ENCODE measurements around the gene FCGR2B.
A peak's percentile ranks its signal among the peaks of the same experiment; 100 is the strongest.
"Not testable (repeated sequence)": the region's sequence is repeated elsewhere in the genome, so short reads cannot be mapped to it uniquely, and the experiment has no call there.

The FCGR2B gene

GRCh38 chr1:161722406-161722805 is 59.5 kb downstream of the FCGR2B start:
- CTCF ChIA-PET, result interaction anchor here (0.7 to 2.5 kb wide), 4 partner anchors 8 to 19 kb away, joined by 3 to 19 read pairs (median 7); partner anchors contain the start of gene FCRLA
- DNase-seq (ENCODE audit: extremely low spot score), result no peak
- POLR2A ChIA-PET, result no interaction called here
- TF ChIP-seq CTCF (IDR thresholded peaks at IDR 0.05; ENCODE audit: control extremely low read depth, extremely low read depth, low read depth, missing control alignments), result no peak

GRCh38 chr1:161723459-161724141 is 60.7 kb downstream of the FCGR2B start:
- CTCF ChIA-PET, result interaction anchor here (1.4 to 2.5 kb wide), 3 partner anchors 8 to 14 kb away, joined by 4 to 19 read pairs (median 5); no protein-coding TSS in a partner anchor
- DNase-seq (ENCODE audit: extremely low spot score), result no peak
- TF ChIP-seq CTCF (IDR thresholded peaks at IDR 0.05; ENCODE audit: control extremely low read depth, extremely low read depth, low read depth, missing control alignments), result no peak
- POLR2A ChIA-PET, result interaction anchor here (0.5 kb wide), 1 partner anchor 216 kb away, joined by 9 read pairs; no protein-coding TSS in a partner anchor

GRCh38 chr1:161725258-161725907 is 62.4 kb downstream of the FCGR2B start:
- DNase-seq (ENCODE audit: extremely low spot score), result not testable (repeated sequence)
- POLR2A ChIA-PET, result interaction anchor here (0.7 to 1.0 kb wide), 2 partner anchors 17 to 21 kb away, joined by 3 read pairs; no protein-coding TSS in a partner anchor
- CTCF ChIA-PET, result interaction anchor here (1.2 to 6.1 kb wide), 9 partner anchors 9 to 241 kb away, joined by 3 to 55 read pairs (median 8); partner anchors contain the start of genes DUSP12 and FCRLA

- TF ChIP-seq CTCF (IDR thresholded peaks at IDR 0.05; ENCODE audit: control extremely low read depth, extremely low read depth, low read depth, missing control alignments), result no peak
- peak; percentile 37 for DNase-seq (ENCODE audit: extremely low spot score)
- CTCF ChIA-PET, result interaction anchor here (1.0 to 6.1 kb wide), 11 partner anchors 9 to 241 kb away, joined by 3 to 55 read pairs (median 6); partner anchors contain the start of genes DUSP12 and FCRLA
- POLR2A ChIA-PET, result interaction anchor here (0.7 to 1.0 kb wide), 2 partner anchors 18 to 21 kb away, joined by 3 read pairs; no protein-coding TSS in a partner anchor
These were observed 63.0 kb downstream of the FCGR2B start for GRCh38 chr1:161725908-161726472.

DNA sequence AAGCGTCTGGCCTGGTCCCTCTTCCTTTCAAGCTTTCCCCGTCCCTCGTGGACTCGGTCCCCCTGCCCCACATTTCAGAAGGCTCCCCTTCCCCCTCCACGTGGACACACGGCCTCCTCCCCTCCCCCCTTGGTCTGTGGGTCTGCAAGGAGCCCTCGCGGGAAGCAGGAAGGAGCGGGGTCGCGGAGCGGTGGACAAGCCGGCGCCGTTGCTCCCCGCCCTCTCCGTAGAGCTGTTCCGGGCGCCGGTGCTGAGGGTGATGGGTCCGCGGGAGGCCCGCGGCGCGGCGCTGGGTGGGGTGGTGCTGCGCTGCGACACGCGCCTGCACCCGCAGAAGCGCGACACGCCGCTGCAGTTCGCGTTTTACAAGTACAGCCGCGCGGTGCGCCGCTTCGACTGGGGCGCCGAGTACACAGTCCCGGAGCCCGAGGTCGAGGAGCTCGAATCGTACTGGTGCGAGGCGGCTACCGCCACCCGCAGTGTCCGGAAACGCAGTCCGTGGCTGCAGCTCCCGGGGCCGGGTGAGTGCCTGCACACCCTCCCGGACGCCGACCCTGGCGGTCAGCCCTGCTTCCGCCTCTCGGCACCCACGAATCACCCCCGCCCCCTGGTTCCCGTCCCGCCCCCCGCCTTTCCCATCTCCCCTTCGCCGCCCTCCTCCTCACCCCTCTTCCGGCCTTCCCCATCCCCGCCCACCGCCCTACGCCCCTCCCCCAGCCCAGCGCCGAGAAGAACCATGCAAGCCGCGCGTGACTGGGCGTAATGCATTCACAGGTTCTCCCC is 63.7 kb downstream of the FCGR2B start:
- ChIA-PET POLR2A (interaction anchor here (1.0 kb wide), 1 partner anchor 18 kb away, joined by 3 read pairs; no protein-coding TSS in a partner anchor), CTCF (interaction anchor here (1.0 to 6.1 kb wide), 11 partner anchors 10 to 242 kb away, joined by 3 to 55 read pairs (median 6); partner anchors contain the start of genes DUSP12 and FCRLA)
- DNase-seq (ENCODE audit: extremely low spot score), result peak; percentile 89
- TF ChIP-seq CTCF (IDR thresholded peaks at IDR 0.05; ENCODE audit: control extremely low read depth, extremely low read depth, low read depth, missing control alignments), result no peak

- DNase-seq (ENCODE audit: extremely low spot score), result peak; percentile 26
- TF ChIP-seq CTCF (IDR thresholded peaks at IDR 0.05; ENCODE audit: control extremely low read depth, extremely low read depth, low read depth, missing control alignments), result no peak
- ChIA-PET POLR2A (no interaction called here), CTCF (interaction anchor here (1.0 to 6.1 kb wide), 7 partner anchors 11 to 240 kb away, joined by 3 to 55 read pairs (median 12); partner anchors contain the start of genes DUSP12 and FCRLA)
These were observed 64.4 kb downstream of the FCGR2B start for GRCh38 chr1:161727256-161727924.
